Ishikawa (cell line): ENCODE results near the gene ATP2C1.

Source experiments
- CREB1 ChIP-seq: IDR thresholded peaks from 2 replicates; pipeline ENCODE4 v1.6.1; 2012; ENCODE audit warnings: low read depth
- EGR1 ChIP-seq: IDR thresholded peaks from 2 replicates; pipeline ENCODE4 v1.6.1; 2012
- EP300 ChIP-seq: IDR thresholded peaks from 2 replicates; pipeline ENCODE4 v1.6.1; 2012; ENCODE audit warnings: borderline replicate concordance
- FOXM1 ChIP-seq: IDR thresholded peaks from 2 replicates; pipeline ENCODE4 v1.6.1; 2012; ENCODE audit warnings: low read depth, borderline replicate concordance
- RAD21 ChIP-seq: IDR thresholded peaks from 2 replicates; pipeline ENCODE4 v1.6.1; 2012; ENCODE audit warnings: low read depth
- TAF1 ChIP-seq: IDR thresholded peaks from 2 replicates; pipeline ENCODE4 v1.6.1; 2012; ENCODE audit warnings: low read depth, mild to moderate bottlenecking
- TCF12 ChIP-seq: IDR thresholded peaks from 2 replicates; pipeline ENCODE4 v1.6.1; 2012; ENCODE audit warnings: low read depth
- TEAD4 ChIP-seq: IDR thresholded peaks from 2 replicates; pipeline ENCODE4 v1.6.1; 2012
- YY1 ChIP-seq: IDR thresholded peaks from 2 replicates; pipeline ENCODE4 v1.6.1; 2012; ENCODE audit warnings: low read depth
- ZBTB7A ChIP-seq: IDR thresholded peaks from 2 replicates; pipeline ENCODE4 v1.6.1; 2012; ENCODE audit warnings: low read depth
- TF ChIP-seq, protein P1 (sequence below): IDR thresholded peaks from 2 replicates; pipeline ENCODE4 v1.6.1; 2012
- TF ChIP-seq, protein P2 (sequence below): IDR thresholded peaks from 2 replicates; pipeline ENCODE4 v1.6.1; 2012; ENCODE audit warnings: low read depth, mild to moderate bottlenecking

DNA sequence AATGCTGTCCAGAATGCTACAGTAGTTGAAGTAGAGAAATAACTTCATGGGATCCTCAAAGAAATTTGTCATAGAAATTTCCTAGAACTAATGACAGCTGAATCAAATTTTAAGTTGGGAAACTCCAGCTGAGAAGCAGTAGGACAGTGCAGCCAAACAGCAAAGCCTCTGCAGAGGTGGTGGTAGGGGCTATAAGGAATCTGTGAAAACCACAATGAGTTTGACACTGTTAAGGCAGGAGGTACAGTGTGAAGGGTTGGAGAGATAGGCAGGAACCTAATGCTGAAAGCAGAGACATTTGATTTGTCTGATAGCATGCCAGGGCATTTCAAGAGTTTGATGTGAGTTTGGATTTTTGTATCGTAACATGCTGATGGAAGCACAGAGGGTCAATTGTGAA is 110.7 kb downstream of the ATP2C1 start:
- no peak for TF ChIP-seq TAF1
- TF ChIP-seq, protein P1, sequence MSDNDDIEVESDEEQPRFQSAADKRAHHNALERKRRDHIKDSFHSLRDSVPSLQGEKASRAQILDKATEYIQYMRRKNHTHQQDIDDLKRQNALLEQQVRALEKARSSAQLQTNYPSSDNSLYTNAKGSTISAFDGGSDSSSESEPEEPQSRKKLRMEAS, result no peak
- no peak for TF ChIP-seq TCF12
- TF ChIP-seq EGR1, result no peak
- no peak for TF ChIP-seq EP300
- TF ChIP-seq YY1, result no peak
- TF ChIP-seq RAD21, result no peak
- no peak for TF ChIP-seq ZBTB7A
- TF ChIP-seq FOXM1, result no peak
- TF ChIP-seq TEAD4, result no peak
- no peak for TF ChIP-seq CREB1
- TF ChIP-seq, protein P2, sequence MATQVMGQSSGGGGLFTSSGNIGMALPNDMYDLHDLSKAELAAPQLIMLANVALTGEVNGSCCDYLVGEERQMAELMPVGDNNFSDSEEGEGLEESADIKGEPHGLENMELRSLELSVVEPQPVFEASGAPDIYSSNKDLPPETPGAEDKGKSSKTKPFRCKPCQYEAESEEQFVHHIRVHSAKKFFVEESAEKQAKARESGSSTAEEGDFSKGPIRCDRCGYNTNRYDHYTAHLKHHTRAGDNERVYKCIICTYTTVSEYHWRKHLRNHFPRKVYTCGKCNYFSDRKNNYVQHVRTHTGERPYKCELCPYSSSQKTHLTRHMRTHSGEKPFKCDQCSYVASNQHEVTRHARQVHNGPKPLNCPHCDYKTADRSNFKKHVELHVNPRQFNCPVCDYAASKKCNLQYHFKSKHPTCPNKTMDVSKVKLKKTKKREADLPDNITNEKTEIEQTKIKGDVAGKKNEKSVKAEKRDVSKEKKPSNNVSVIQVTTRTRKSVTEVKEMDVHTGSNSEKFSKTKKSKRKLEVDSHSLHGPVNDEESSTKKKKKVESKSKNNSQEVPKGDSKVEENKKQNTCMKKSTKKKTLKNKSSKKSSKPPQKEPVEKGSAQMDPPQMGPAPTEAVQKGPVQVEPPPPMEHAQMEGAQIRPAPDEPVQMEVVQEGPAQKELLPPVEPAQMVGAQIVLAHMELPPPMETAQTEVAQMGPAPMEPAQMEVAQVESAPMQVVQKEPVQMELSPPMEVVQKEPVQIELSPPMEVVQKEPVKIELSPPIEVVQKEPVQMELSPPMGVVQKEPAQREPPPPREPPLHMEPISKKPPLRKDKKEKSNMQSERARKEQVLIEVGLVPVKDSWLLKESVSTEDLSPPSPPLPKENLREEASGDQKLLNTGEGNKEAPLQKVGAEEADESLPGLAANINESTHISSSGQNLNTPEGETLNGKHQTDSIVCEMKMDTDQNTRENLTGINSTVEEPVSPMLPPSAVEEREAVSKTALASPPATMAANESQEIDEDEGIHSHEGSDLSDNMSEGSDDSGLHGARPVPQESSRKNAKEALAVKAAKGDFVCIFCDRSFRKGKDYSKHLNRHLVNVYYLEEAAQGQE, result no peak
